ENCODE measurements around the gene CSAG1. TPM values are rescaled to one million over a fixed set of nuclear protein-coding genes. Genes with fewer than 3 reads are reported as not detected.
A peak's percentile ranks its signal among the peaks of the same experiment; 100 is the strongest.
"Not testable (repeated sequence)": the region's sequence is repeated elsewhere in the genome, so short reads cannot be mapped to it uniquely, and the experiment has no call there.

Gene CSAG1
- total RNA-seq, 1 donor from 2014 or later: not detected

- Mint-ChIP-seq H3K4me3 (ENCODE audit: unreplicated experiment) (no peak overlapping the region), H3K36me3 (ENCODE audit: low read depth) (no peaks in the 10 kb centered on the region), H3K27ac (ENCODE audit: unreplicated experiment) (no peak overlapping the region), H3K27me3 (ENCODE audit: low read depth) (peaks cover 2% of the 10 kb centered on the region), H3K4me1 (ENCODE audit: low read depth) (no peaks in the 10 kb centered on the region), H3K9me3 (ENCODE audit: low read depth) (peaks cover 26% of the 10 kb centered on the region)
- no peak for DNase-seq (ENCODE audit: low spot score)
- TF ChIP-seq CTCF (IDR thresholded peaks at IDR 0.05): no peak
These were observed 5.0 kb upstream of the CSAG1 start for GRCh38 chrX:152738560-152738959.

- not testable (repeated sequence) for H3K36me3 Mint-ChIP-seq (ENCODE audit: low read depth)
- peaks cover 22% of the 10 kb centered on the region for H3K9me3 Mint-ChIP-seq (ENCODE audit: low read depth)
These were observed 3.0 kb upstream of the CSAG1 start for GRCh38 chrX:152736528-152736927.

GRCh38 chrX:152735860-152736511 is 2.5 kb upstream of the CSAG1 start:
- no peak overlapping the region for H3K4me3 Mint-ChIP-seq (ENCODE audit: unreplicated experiment)
- DNase-seq (ENCODE audit: low spot score): peak; percentile 77
- H3K27ac Mint-ChIP-seq (ENCODE audit: unreplicated experiment): no peak overlapping the region
- no peaks in the 10 kb centered on the region for H3K27me3 Mint-ChIP-seq (ENCODE audit: low read depth)
- peaks cover 27% of the 10 kb centered on the region for H3K9me3 Mint-ChIP-seq (ENCODE audit: low read depth)
- H3K36me3 Mint-ChIP-seq (ENCODE audit: low read depth): no peaks in the 10 kb centered on the region
- H3K4me1 Mint-ChIP-seq (ENCODE audit: low read depth): no peaks in the 10 kb centered on the region
- TF ChIP-seq CTCF (IDR thresholded peaks at IDR 0.05): no peak

More at GRCh38 chrX:152736528-152736927, 3.0 kb upstream of the CSAG1 start:
- H3K4me3 Mint-ChIP-seq (ENCODE audit: unreplicated experiment); H3K27me3 Mint-ChIP-seq (ENCODE audit: low read depth); H3K27ac Mint-ChIP-seq (ENCODE audit: unreplicated experiment); H3K4me1 Mint-ChIP-seq (ENCODE audit: low read depth): not testable (repeated sequence)
- DNase-seq (ENCODE audit: low spot score): peak; percentile 40

GRCh38 chrX:152735101-152735500 is 1.6 kb upstream of the CSAG1 start:
- Mint-ChIP-seq H3K36me3 (ENCODE audit: low read depth) (no peaks in the 10 kb centered on the region), H3K4me3 (ENCODE audit: unreplicated experiment) (no peak overlapping the region), H3K27ac (ENCODE audit: unreplicated experiment) (no peak overlapping the region), H3K9me3 (ENCODE audit: low read depth) (peaks cover 23% of the 10 kb centered on the region), H3K4me1 (ENCODE audit: low read depth) (no peaks in the 10 kb centered on the region), H3K27me3 (ENCODE audit: low read depth) (no peaks in the 10 kb centered on the region)
- TF ChIP-seq CTCF (IDR thresholded peaks at IDR 0.05): no peak
- DNase-seq (ENCODE audit: low spot score): peak; percentile 17

GRCh38 chrX:152734143-152734858 is 780 bp upstream of the CSAG1 start:
- peak; percentile 44 for DNase-seq (ENCODE audit: low spot score)
- H3K27me3 Mint-ChIP-seq (ENCODE audit: low read depth); H3K36me3 Mint-ChIP-seq (ENCODE audit: low read depth); H3K27ac Mint-ChIP-seq (ENCODE audit: unreplicated experiment); H3K4me3 Mint-ChIP-seq (ENCODE audit: unreplicated experiment); H3K4me1 Mint-ChIP-seq (ENCODE audit: low read depth): not testable (repeated sequence)
- H3K9me3 Mint-ChIP-seq (ENCODE audit: low read depth): peaks cover 23% of the 10 kb centered on the region

- DNase-seq (ENCODE audit: low spot score): no peak
- TF ChIP-seq CTCF (IDR thresholded peaks at IDR 0.05): no peak
- Mint-ChIP-seq H3K4me3 (ENCODE audit: unreplicated experiment) (no peak overlapping the region), H3K4me1 (ENCODE audit: low read depth) (no peaks in the 10 kb centered on the region), H3K27ac (ENCODE audit: unreplicated experiment) (no peak overlapping the region), H3K36me3 (ENCODE audit: low read depth) (no peaks in the 10 kb centered on the region), H3K9me3 (ENCODE audit: low read depth) (peaks cover 32% of the 10 kb centered on the region), H3K27me3 (ENCODE audit: low read depth) (no peaks in the 10 kb centered on the region)
These were observed 8.1 kb downstream of the CSAG1 start for GRCh38 chrX:152725409-152725808.

GRCh38 chrX:152713815-152714787 is 19.4 kb downstream of the CSAG1 start, which contains the start of gene MAGEA2B:
Gene MAGEA2B, plus strand, starts transcription at chrX:152714628. Its CDS starts 2,479 bp downstream, at chrX:152717107.
- H3K36me3 Mint-ChIP-seq (ENCODE audit: low read depth); H3K9me3 Mint-ChIP-seq (ENCODE audit: low read depth); H3K4me3 Mint-ChIP-seq (ENCODE audit: unreplicated experiment); DNase-seq (ENCODE audit: low spot score); H3K4me1 Mint-ChIP-seq (ENCODE audit: low read depth); H3K27me3 Mint-ChIP-seq (ENCODE audit: low read depth); H3K27ac Mint-ChIP-seq (ENCODE audit: unreplicated experiment): not testable (repeated sequence)

GRCh38 chrX:152713195-152713594 is 20.3 kb downstream of the CSAG1 start:
- not testable (repeated sequence) for H3K27me3 Mint-ChIP-seq (ENCODE audit: low read depth); DNase-seq (ENCODE audit: low spot score); H3K27ac Mint-ChIP-seq (ENCODE audit: unreplicated experiment); H3K9me3 Mint-ChIP-seq (ENCODE audit: low read depth); H3K36me3 Mint-ChIP-seq (ENCODE audit: low read depth); H3K4me3 Mint-ChIP-seq (ENCODE audit: unreplicated experiment); H3K4me1 Mint-ChIP-seq (ENCODE audit: low read depth)

Measured in chondrocyte (in vitro differentiated cells).